Esophagus (tissue), 2 donors: Measurements from ENCODE around the gene NEURL1B. TPM values are rescaled to one million over a fixed set of nuclear protein-coding genes. Genes with fewer than 3 reads are reported as not detected.

Experiments
- H3K27ac ChIP-seq, 2 donors: one replicate each; pipeline ENCODE4 v1.5.1; 2013; ENCODE audit warnings: low read depth in 2 of 2, mild to moderate bottlenecking in 2 of 2, inconsistent platforms in 1 of 2, low read length in 1 of 2, moderate library complexity in 1 of 2
- H3K27me3 ChIP-seq, 2 donors: one replicate each; pipeline ENCODE4 v1.6.1; 2013; ENCODE audit warnings: low read length in 2 of 2, control low read depth in 1 of 2, mild to moderate bottlenecking in 1 of 2; ENCODE audit not compliant: insufficient read depth in 2 of 2, control insufficient read depth in 1 of 2
- H3K36me3 ChIP-seq, 2 donors: one replicate each; pipeline ENCODE4 v1.6.1; 2013; ENCODE audit warnings: low read length in 1 of 2; ENCODE audit not compliant: control insufficient read depth in 2 of 2, insufficient read depth in 2 of 2
- H3K4me1 ChIP-seq, 2 donors: one replicate each; pipeline ENCODE4 v1.6.1; 2013; ENCODE audit warnings: low read length in 1 of 2; ENCODE audit not compliant: control insufficient read depth in 2 of 2, insufficient read depth in 2 of 2
- H3K4me3 ChIP-seq, 2 donors: one replicate each; pipeline ENCODE4 v1.5.1; 2013; ENCODE audit warnings: low read length in 2 of 2, mild to moderate bottlenecking in 2 of 2, low read depth in 1 of 2, moderate library complexity in 1 of 2
- H3K9me3 ChIP-seq, 2 donors: one replicate each; pipeline ENCODE4 v1.6.1; 2013; ENCODE audit warnings: mild to moderate bottlenecking in 2 of 2, low read depth in 1 of 2, low read length in 1 of 2, moderate library complexity in 1 of 2; ENCODE audit not compliant: control insufficient read depth in 2 of 2, insufficient read depth in 1 of 2
- WGBS, 2 donors: extraction: QIAGEN DNeasy Blood & Tissue Kit; methylation state at CpG; one replicate each; pipeline ENCODE4 v1.1.7; 2013; 5-methylcytosine and 5-hydroxymethylcytosine counted together
- polyA plus RNA-seq, 2 donors: library from polyadenylated mRNA; stranded (reverse); fragments of 200-250 nt; gene quantifications; one replicate each; pipeline ENCODE4 v1.2.3, GENCODE V29; 2013
- donor health status: healthy with polysubstance abuse.
- donor health status: Bipolar disorder and iron deficiency.

Gene NEURL1B
- polyA plus RNA-seq, 2 donors = 6.9 to 8.6 TPM

DNA sequence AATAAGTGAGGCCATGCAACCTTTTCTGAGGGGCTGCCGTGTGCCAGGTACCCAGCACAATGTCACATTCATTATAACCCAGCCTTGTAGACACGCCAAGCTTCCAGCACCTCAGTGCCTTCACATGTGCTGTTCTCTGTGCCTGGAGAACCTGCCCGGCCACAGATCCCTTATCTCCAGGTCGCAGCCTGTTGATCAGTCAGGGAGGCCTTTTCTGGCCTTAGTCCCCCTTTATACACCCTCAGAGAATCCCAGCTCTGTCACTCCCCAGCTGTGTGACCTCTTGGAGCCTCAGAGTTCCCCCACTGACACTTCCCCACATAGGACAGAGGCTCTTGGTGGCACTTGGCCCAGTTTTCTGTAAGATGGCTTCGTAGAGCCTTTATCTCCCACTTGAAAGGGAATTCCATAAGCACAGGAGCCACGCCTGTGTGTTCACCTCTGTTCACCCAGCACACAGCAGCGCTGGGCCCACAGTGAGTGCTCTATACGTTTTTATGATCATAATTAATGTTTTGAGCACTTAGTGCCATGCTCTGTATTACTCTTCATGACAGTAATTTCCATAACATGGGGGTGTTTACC lies 38.7 kb downstream of the NEURL1B start:
- 76 to 80% methylated on average over 8 of the region's 8 CpGs for WGBS, 2 donors
- H3K4me3 ChIP-seq = no peak overlapping the region
- H3K4me1 ChIP-seq = peaks cover 2 to 4% of the 10 kb centered on the region in 2 donors
- peaks cover 0 to 4% of the 10 kb centered on the region in 2 donors for H3K36me3 ChIP-seq
- H3K27ac ChIP-seq = no peak overlapping the region
- no peaks in the 10 kb centered on the region for H3K9me3 ChIP-seq
- no peaks in the 10 kb centered on the region for H3K27me3 ChIP-seq

DNA sequence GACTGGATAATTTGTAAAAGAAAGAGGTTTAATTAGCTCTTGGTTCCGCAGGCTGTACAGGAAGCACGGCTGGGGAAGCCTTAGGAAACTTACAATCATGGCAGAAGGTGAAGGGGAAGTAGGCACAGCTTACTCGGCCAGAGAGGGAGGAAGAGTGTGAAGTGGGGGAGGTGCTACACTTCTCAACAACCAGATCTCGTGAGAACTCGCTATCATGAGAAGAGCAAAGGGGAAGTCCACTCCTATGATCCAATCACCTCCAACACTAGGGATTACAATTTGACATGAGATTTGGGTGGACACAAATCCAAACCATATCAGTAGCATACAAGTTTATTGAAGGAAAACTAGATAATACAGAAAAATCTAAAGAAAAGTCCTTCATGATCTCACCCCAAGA lies 39.9 kb downstream of the NEURL1B start:
- Histone ChIP-seq H3K4me3 (no peak overlapping the region), H3K9me3 (no peaks in the 10 kb centered on the region), H3K27ac (no peak overlapping the region), H3K4me1 (peaks cover 2 to 4% of the 10 kb centered on the region in 2 donors), H3K36me3 (peaks cover 0 to 4% of the 10 kb centered on the region in 2 donors), H3K27me3 (no peaks in the 10 kb centered on the region)
- 69 to 73% methylated on average over 5 of the region's 5 CpGs for WGBS, 2 donors

DNA sequence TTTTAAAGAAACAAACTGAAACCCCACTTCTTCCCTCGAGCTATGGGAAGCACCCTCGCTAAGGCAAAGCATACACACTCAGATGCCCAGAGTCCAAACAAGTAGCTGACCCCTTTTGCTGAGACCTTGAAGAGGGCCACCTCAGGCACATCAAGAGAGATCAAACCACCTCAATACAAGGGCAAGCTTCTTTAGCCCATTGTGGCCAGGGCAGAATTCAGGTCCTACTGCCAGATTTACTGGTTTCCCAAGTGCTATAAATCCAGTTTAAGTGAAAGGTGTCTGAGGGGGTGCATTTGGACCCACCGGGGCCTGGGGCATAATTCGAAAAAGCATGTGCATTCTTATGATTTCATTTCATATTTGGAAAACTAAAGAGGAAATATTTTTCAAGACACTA lies 40.4 kb downstream of the NEURL1B start:
- Histone ChIP-seq H3K4me1 (peaks cover 2 to 4% of the 10 kb centered on the region in 2 donors), H3K27ac (no peak overlapping the region)
- WGBS, 2 donors = 83 to 92% methylated on average over 4 of the region's 4 CpGs

DNA sequence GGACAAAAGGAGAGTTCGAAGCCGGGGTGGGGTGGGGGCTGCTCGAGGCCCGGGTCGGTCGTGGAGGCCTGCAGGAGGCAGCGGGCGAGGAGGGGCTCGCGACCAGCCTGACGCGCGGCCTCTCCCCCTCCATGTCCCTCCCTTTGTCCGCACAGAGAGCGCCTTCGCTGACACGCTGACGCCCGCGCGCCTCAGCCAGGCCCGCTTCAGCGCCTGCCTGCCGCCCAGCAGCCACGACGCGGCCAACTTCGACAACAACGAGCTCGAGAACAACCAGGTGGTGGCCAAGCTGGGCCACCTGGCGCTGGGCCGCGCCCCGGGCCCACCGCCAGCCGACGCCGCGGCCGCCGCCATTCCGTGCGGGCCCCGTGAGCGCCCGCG lies 42.2 kb downstream of the NEURL1B start:
- H3K9me3 ChIP-seq = no peaks in the 10 kb centered on the region
- H3K27ac ChIP-seq = no peak overlapping the region
- peaks cover 0 to 4% of the 10 kb centered on the region in 2 donors for H3K4me1 ChIP-seq
- no peaks in the 10 kb centered on the region for H3K27me3 ChIP-seq
- H3K4me3 ChIP-seq = no peak overlapping the region
- 82 to 87% methylated on average over 40 to 47 of the region's 47 CpGs for WGBS, 2 donors
- H3K36me3 ChIP-seq = peaks cover 0 to 8% of the 10 kb centered on the region in 2 donors

More for the DNA sequence above, 40.4 kb downstream of the NEURL1B start:
- Histone ChIP-seq H3K4me3 (no peak overlapping the region), H3K36me3 (peaks cover 0 to 4% of the 10 kb centered on the region in 2 donors), H3K9me3 (no peaks in the 10 kb centered on the region), H3K27me3 (no peaks in the 10 kb centered on the region)

DNA sequence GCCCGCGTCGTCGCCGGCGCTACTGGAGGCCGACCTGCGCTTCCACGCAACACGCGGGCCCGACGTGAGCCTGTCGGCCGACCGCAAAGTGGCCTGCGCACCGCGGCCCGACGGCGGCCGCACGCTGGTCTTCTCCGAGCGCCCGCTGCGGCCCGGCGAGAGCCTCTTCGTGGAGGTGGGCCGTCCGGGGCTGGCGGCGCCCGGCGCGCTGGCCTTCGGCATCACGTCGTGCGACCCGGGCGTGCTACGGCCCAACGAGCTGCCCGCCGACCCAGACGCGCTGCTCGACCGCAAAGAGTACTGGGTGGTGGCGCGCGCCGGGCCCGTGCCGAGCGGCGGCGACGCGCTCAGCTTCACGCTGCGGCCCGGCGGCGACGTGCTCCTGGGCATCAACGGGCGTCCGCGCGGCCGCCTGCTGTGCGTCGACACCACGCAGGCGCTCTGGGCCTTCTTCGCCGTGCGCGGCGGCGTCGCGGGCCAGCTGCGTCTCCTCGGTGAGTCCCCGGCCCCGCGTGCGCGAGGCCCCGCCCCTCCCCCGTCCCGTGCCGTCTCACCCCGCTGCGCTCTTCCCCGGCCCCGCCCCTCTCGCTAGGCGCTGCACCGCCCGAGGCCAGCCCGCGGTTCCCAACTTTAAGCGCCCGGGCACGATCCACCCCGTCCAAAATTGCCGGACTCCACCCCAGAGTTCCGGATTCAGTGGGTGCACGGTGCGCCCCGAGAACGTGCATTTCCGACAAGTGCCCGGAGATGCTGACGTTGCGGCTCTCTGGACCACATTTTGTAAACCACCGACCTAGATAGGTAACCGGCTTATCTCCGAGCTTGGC lies 42.8 kb downstream of the NEURL1B start:
- Histone ChIP-seq H3K27me3 (no peaks in the 10 kb centered on the region), H3K27ac (no peak overlapping the region), H3K4me3 (no peak overlapping the region), H3K36me3 (peaks cover 0 to 8% of the 10 kb centered on the region in 2 donors), H3K4me1 (peaks cover 0 to 4% of the 10 kb centered on the region in 2 donors), H3K9me3 (no peaks in the 10 kb centered on the region)
- 65 to 75% methylated on average over 102 to 125 of the region's 125 CpGs for WGBS, 2 donors

DNA sequence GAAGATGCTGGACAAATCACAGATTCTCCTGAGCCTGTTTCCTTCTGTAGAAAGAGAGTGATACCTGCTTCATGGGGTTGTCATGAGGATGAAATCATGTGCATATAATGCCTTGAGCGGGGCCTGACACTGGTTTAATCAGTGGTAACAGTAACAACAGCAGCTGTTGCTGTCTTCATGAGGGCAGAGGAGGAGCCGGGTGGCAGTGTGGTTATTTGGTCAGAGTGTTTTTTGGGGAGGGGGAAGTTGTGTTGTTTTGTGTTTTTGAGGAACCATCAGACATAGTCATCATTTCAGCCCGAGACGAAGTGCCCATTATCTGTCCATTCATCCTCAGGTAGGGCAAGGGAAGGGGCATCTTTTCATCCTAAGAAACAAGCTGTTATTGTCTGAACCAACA lies 44.0 kb downstream of the NEURL1B start:
- Histone ChIP-seq H3K4me3 (no peak overlapping the region), H3K4me1 (peaks cover 0 to under 1% of the 10 kb centered on the region in 2 donors), H3K9me3 (no peaks in the 10 kb centered on the region), H3K27me3 (no peaks in the 10 kb centered on the region), H3K36me3 (peaks cover 0 to 6% of the 10 kb centered on the region in 2 donors), H3K27ac (no peak overlapping the region)
- 89 to 95% methylated on average over 4 of the region's 4 CpGs for WGBS, 2 donors

DNA sequence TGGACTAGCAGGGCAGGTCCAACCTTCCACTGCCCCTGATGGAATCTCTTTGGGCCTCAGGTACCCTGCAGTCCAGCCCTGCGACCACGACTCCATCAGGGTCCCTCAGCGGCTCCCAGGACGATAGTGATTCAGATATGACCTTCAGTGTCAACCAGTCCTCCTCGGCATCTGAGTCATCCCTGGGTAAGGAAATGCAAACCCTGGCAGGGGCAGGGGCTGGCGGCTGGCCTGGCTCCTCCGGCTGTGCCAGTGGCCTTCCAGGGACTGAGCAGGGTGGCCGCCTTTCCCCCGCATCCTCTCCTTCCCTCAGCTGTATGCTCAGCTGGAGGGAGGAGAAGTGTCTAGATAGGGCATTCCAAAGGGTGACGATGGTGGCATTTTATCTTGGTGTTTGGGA lies 45.0 kb downstream of the NEURL1B start:
- Histone ChIP-seq H3K27me3 (no peaks in the 10 kb centered on the region), H3K4me1 (no peaks in the 10 kb centered on the region), H3K4me3 (no peak overlapping the region), H3K9me3 (no peaks in the 10 kb centered on the region), H3K27ac (peak overlapping the region in 1 of 2 donors; percentile 51), H3K36me3 (peaks cover 0 to 6% of the 10 kb centered on the region in 2 donors)
- 77 to 82% methylated on average over 10 of the region's 10 CpGs for WGBS, 2 donors

DNA sequence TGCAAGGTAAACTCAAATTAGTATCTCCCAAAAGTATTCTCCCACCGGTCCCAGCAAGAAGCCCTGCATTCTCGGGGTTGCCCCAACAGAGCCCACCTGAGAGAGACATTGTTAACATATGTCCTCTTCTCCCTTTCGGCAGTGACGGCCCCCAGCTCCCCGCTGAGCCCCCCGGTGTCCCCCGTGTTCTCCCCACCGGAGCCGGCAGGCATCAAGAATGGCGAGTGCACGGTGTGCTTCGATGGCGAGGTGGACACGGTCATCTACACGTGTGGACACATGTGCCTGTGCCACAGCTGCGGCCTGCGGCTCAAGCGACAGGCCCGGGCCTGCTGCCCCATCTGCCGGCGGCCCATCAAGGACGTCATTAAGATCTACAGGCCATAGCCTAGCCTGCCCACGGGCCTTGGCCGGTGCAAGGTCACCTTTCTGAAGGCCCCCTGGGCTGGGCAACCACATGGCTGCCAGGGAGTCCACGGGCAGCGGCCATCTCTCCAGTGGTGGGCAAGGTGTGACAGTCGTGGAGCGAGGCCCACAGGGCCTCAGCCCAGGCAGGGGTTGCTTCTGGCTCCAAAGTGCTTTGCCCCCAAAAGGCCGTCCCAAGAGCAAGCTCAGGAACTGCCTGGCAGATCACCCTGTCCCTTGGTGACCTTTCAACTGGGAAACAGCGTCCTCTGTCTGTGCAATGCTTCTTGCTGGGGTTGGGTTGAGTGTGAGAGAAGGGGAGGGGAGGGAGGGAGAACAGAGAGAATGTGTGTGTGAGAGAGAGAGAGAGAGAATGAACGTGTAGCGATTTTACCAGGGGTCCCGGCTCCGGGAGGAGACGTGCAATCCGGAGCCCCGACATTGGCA lies 45.7 kb downstream of the NEURL1B start:
- Histone ChIP-seq H3K36me3 (peaks cover 0 to 6% of the 10 kb centered on the region in 2 donors), H3K4me3 (no peak overlapping the region), H3K27me3 (no peaks in the 10 kb centered on the region), H3K4me1 (no peaks in the 10 kb centered on the region), H3K9me3 (no peaks in the 10 kb centered on the region), H3K27ac (peak overlapping the region in 1 of 2 donors; percentile 22)
- 89 to 90% methylated on average over 36 to 37 of the region's 37 CpGs for WGBS, 2 donors

DNA sequence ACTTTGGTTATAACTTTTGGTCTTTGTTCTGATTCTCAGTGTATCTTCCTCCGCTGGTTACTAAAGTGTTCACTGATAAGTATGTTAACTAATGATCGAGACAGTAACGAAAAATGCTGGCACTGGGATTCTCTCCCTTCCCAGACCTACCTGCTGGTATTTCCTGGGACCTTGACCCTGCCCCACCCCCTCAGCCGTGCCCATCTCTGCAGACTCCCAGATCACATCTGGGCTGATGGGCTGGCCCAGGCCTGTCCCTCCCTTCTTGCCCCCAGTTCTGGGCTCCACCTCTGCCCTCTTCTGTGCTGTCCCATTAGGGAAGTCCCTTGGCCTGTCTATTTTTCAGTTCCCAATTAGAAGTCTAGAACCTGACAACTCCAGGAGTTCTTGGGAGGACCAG lies 46.9 kb downstream of the NEURL1B start:
- Histone ChIP-seq H3K4me1 (no peaks in the 10 kb centered on the region), H3K27me3 (no peaks in the 10 kb centered on the region), H3K36me3 (peaks cover 0 to 6% of the 10 kb centered on the region in 2 donors), H3K27ac (peak overlapping the region; percentile 19 to 48), H3K9me3 (no peaks in the 10 kb centered on the region), H3K4me3 (no peak overlapping the region)
- 57 to 71% methylated on average over 4 of the region's 4 CpGs for WGBS, 2 donors
